ENCODE results near the gene EPHB1. TPM values are rescaled to one million over a fixed set of nuclear protein-coding genes. Genes with fewer than 3 reads are reported as not detected.

EPHB1 gene
- total RNA-seq, 4 donors from 2014 or later: 0.82 to 2.2 (median 1.2) TPM

DNA sequence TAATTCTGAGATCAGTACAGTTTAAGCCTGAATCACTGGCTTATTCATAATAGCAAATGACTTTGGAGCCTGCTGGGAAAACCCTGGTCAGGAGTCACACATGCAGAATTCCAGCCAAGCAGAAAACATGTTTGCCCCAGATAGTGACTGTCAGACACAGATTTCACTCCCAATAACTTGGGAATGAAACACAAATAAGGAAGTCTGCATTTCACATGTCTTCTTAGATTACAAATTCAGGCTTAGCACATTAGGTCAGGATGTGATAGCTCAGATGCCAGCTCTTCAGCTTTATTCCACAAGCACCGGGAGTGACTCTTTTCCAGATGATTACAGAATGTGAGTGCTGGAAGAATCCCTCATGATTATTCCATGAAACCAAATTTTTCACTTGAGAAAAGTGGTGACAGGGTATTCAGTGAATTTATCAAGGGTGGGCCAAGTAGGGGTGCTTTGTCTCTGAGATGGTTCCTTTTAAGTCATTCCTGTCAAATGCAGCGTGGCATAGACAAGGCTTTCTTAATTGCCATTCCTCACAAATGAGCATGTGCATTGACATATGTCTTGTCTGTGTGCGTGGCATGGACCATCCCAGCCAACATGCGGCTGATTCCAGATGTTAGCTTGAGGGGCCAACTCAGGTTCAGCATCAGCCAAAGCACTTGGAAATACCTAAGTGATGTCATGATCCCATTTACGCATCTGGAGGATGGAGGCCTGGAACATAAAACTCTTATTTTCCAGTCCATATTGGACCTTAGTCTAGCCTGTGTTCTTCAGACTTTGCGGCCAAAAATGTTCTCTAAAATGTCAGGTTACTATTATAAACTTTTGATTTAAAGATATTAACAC lies 191.0 kb downstream of the EPHB1 start:
- Histone ChIP-seq H3K36me3 (no peaks in the 10 kb centered on the region), H3K4me1 (no peaks in the 10 kb centered on the region), H3K4me3 (no peak overlapping the region), H3K27me3 (no peaks in the 10 kb centered on the region), H3K9me3 (no peaks in the 10 kb centered on the region), H3K27ac (no peak overlapping the region)
- no peak for DNase-seq
- intact Hi-C loops (cut with DNase I; ENCODE audit: low total_unique reads): no loop called here
- WGBS, 2 donors (ENCODE audit: low coverage in 1 of 2): 56 to 78% methylated on average over 4 to 6 of the region's 6 CpGs
- TF ChIP-seq EP300 (IDR thresholded peaks at IDR 0.05; ENCODE audit: low read depth): no peak
- TF ChIP-seq POLR2A (IDR thresholded peaks at IDR 0.05): no peak
- no peak for TF ChIP-seq POLR2AphosphoS5 (IDR thresholded peaks at IDR 0.05)
- TF ChIP-seq, protein P1, sequence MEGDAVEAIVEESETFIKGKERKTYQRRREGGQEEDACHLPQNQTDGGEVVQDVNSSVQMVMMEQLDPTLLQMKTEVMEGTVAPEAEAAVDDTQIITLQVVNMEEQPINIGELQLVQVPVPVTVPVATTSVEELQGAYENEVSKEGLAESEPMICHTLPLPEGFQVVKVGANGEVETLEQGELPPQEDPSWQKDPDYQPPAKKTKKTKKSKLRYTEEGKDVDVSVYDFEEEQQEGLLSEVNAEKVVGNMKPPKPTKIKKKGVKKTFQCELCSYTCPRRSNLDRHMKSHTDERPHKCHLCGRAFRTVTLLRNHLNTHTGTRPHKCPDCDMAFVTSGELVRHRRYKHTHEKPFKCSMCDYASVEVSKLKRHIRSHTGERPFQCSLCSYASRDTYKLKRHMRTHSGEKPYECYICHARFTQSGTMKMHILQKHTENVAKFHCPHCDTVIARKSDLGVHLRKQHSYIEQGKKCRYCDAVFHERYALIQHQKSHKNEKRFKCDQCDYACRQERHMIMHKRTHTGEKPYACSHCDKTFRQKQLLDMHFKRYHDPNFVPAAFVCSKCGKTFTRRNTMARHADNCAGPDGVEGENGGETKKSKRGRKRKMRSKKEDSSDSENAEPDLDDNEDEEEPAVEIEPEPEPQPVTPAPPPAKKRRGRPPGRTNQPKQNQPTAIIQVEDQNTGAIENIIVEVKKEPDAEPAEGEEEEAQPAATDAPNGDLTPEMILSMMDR (IDR thresholded peaks at IDR 0.05): no peak
- in situ Hi-C loops (cut with MboI; ENCODE audit: low pct_ligation_motif_present in 1 of 4, low pct_unique_long_range_greater_than_20kb in 1 of 4, low sequenced_read_pairs in 3 of 4): no loop called here

DNA sequence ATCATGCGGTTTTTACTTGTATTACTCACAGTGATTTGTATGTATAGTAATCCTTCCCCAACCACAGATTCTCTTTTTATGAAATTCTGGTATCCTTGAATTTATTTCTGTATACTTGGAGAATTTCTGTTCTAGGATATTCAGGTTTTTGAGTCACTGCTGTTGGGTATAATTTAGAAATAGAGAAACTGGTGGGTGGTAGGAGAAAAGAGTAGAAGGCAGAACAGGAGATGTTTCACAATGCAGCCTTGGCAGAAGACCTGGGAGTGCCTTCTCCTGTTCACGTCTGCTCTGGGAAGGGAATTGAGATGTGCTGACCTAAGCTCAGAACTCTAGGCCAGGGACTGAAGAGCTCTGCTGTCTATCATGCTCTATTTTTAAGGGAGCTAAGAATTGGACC lies 193.6 kb downstream of the EPHB1 start:
- Histone ChIP-seq H3K27ac (no peak overlapping the region), H3K36me3 (no peaks in the 10 kb centered on the region), H3K4me1 (no peaks in the 10 kb centered on the region), H3K9me3 (no peaks in the 10 kb centered on the region), H3K4me3 (no peak overlapping the region), H3K27me3 (no peaks in the 10 kb centered on the region)
- TF ChIP-seq POLR2A (IDR thresholded peaks at IDR 0.05): no peak
- no peak for TF ChIP-seq POLR2AphosphoS5 (IDR thresholded peaks at IDR 0.05)
- TF ChIP-seq, protein P1 (IDR thresholded peaks at IDR 0.05): no peak
- no peak for TF ChIP-seq EP300 (IDR thresholded peaks at IDR 0.05; ENCODE audit: low read depth)
- 72 to 88% methylated on average over 1 to 2 of the region's 2 CpGs for WGBS, 2 donors (ENCODE audit: low coverage in 1 of 2)
- in situ Hi-C loops (cut with MboI; ENCODE audit: low pct_ligation_motif_present in 1 of 4, low pct_unique_long_range_greater_than_20kb in 1 of 4, low sequenced_read_pairs in 3 of 4) (no loop called here), intact Hi-C loops (cut with DNase I; ENCODE audit: low total_unique reads) (no loop called here)
- DNase-seq: no peak

DNA sequence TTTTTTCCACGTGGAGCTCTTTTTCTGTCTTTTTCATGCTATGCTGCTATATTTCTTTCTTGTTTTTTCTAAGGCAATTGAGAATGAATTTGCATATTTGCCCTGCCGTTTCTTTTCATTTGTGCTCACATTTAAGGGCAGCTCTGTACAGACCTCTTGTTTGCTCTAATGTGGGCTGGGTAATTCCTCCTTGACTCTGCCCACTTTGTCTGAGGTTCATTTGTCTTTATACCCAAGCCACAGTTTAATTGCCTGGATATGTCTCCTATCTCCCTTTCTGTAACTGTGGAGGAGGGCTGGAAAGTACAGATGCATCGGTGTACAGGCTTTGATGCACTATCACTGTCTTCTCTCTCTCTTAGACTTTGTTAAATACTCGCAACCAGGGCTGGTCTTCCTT lies 195.9 kb downstream of the EPHB1 start:
- in situ Hi-C loops (cut with MboI; ENCODE audit: low pct_ligation_motif_present in 1 of 4, low pct_unique_long_range_greater_than_20kb in 1 of 4, low sequenced_read_pairs in 3 of 4): no loop called here
- no peak overlapping the region for H3K27ac ChIP-seq
- 46 to 58% methylated on average over 4 of the region's 4 CpGs for WGBS, 2 donors (ENCODE audit: low coverage in 1 of 2)

DNA sequence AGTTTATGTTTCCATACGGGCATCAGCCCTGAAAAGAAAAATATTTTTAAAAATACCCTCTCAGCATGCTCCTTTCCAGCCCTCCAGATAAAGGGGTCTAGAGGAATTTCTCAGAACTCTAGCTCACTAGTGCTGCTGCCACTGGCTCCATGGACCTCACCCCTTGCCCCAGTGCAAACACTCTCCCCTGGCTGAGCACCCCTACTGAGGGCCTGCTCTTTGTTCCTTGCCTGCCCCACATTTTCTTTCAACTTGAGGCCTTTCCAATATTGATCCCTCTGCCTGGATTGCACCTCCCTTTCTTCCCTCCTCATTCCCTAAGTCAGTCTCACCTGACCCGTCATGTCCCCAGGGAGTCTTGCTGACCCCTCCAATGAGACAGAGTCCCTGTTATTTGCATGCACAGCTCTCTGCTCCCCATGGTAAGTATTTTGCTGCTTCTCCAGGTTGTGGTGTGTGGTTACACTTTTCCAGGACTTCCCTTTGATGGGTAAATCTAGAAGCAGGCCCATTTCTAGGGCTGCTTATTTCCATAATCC lies 196.5 kb downstream of the EPHB1 start:
- no peaks in the 10 kb centered on the region for H3K4me1 ChIP-seq

More for the DNA sequence above, 195.9 kb downstream of the EPHB1 start:
- Histone ChIP-seq H3K4me1 (no peaks in the 10 kb centered on the region), H3K27me3 (no peaks in the 10 kb centered on the region), H3K4me3 (no peak overlapping the region), H3K36me3 (no peaks in the 10 kb centered on the region), H3K9me3 (no peaks in the 10 kb centered on the region)
- intact Hi-C loops (cut with DNase I; ENCODE audit: low total_unique reads): no loop called here
- no peak for DNase-seq
- no peak for TF ChIP-seq EP300 (IDR thresholded peaks at IDR 0.05; ENCODE audit: low read depth)
- TF ChIP-seq POLR2A (IDR thresholded peaks at IDR 0.05): no peak

More for the DNA sequence above, 196.5 kb downstream of the EPHB1 start:
- Histone ChIP-seq H3K36me3 (no peaks in the 10 kb centered on the region), H3K27ac (no peak overlapping the region), H3K4me3 (no peak overlapping the region), H3K27me3 (no peaks in the 10 kb centered on the region), H3K9me3 (no peaks in the 10 kb centered on the region)
- in situ Hi-C loops (cut with MboI; ENCODE audit: low pct_ligation_motif_present in 1 of 4, low pct_unique_long_range_greater_than_20kb in 1 of 4, low sequenced_read_pairs in 3 of 4) (no loop called here), intact Hi-C loops (cut with DNase I; ENCODE audit: low total_unique reads) (no loop called here)
- TF ChIP-seq, protein P1 (IDR thresholded peaks at IDR 0.05): no peak
- TF ChIP-seq EP300 (IDR thresholded peaks at IDR 0.05; ENCODE audit: low read depth) (no peak), POLR2A (IDR thresholded peaks at IDR 0.05) (no peak), POLR2AphosphoS5 (IDR thresholded peaks at IDR 0.05) (no peak)
- no peak for DNase-seq
- 78 to 80% methylated on average over 2 of the region's 2 CpGs for WGBS, 2 donors (ENCODE audit: low coverage in 1 of 2)

All from transverse colon (tissue), 4 donors.